SK-N-SH (cell line): ENCODE measurements around the gene SLC1A3. TPM values are rescaled to one million over a fixed set of nuclear protein-coding genes. Genes with fewer than 3 reads are reported as not detected.

Experiments used
- CTCF ChIA-PET: fragments of 300-600, 350-600 bp; formaldehyde crosslinking; extraction: SDS; loops from one replicate; lab custom pipeline; 2021; lab: Yijun Ruan, JAX
- POLR2A ChIA-PET: fragments of 350-600 bp; sonication (Branson Sonifier 250); formaldehyde crosslinking; extraction: SDS; loops from one replicate; lab custom pipeline; 2020; ENCODE audit warnings: antibody characterized with exemption, inconsistent platforms; lab: Yijun Ruan, JAX
- DNase-seq: peaks from one replicate; pipeline ENCODE4 v3.0.0; 2012
- H2AFZ ChIP-seq: fragments of 200-600 bp; sonication (generic); 2 replicates; pipeline ENCODE4 v1.8.1; 2016; ENCODE audit warnings: antibody characterized with exemption, mild to moderate bottlenecking, low read depth
- H3F3A ChIP-seq: fragments of 200-600 bp; sonication (generic); replicated peaks from 2 replicates; pipeline ENCODE3; 2016; ENCODE audit warnings: antibody characterized with exemption, mild to moderate bottlenecking; ENCODE audit not compliant: insufficient read depth
- H3K27ac ChIP-seq, 2 experiments: fragments of 200-500 bp in 1 of 2; fragments of 200-600 bp in 1 of 2; sonication (Bioruptor generic) in 1 of 2; sonication (generic), shearing (Covaris generic) in 1 of 2; 2 replicates each; pipeline versions ENCODE4 v1.5.1 to v1.6.1; 2014 to 2016; ENCODE audit warnings: low read depth in 2 of 2, inconsistent platforms in 1 of 2, low read length in 1 of 2, mild to moderate bottlenecking in 1 of 2, mixed read lengths in 1 of 2
- H3K27me3 ChIP-seq: fragments of 200-600 bp; sonication (generic), shearing (Covaris generic); 2 replicates; pipeline ENCODE4 v1.6.1; 2016; ENCODE audit warnings: mixed run types; ENCODE audit not compliant: insufficient read depth
- H3K36me3 ChIP-seq, 2 experiments: fragments of 200-500 bp in 1 of 2; fragments of 200-600 bp in 1 of 2; sonication (Bioruptor generic) in 1 of 2; sonication (generic) in 1 of 2; replicated peaks in 1 of 2; 2 replicates each; pipeline versions ENCODE3 to v1.5.1; 2014 to 2016; ENCODE audit warnings: low read length in 1 of 2, mild to moderate bottlenecking in 1 of 2; ENCODE audit not compliant: insufficient read depth in 2 of 2, control insufficient read depth in 1 of 2
- H3K4me1 ChIP-seq, 2 experiments: fragments of 200-500 bp in 1 of 2; fragments of 200-600 bp in 1 of 2; sonication (Bioruptor generic) in 1 of 2; sonication (generic), shearing (Covaris generic) in 1 of 2; 2 replicates each; pipeline versions ENCODE4 v1.5.1 to v1.6.1; 2014 to 2016; ENCODE audit warnings: low read depth in 1 of 2, low read length in 1 of 2, mixed run types in 1 of 2; ENCODE audit not compliant: insufficient read depth in 2 of 2, control insufficient read depth in 1 of 2
- H3K4me2 ChIP-seq: fragments of 200-600 bp; sonication (generic), shearing (Covaris generic); 2 replicates; pipeline ENCODE4 v1.6.1; 2017; ENCODE audit warnings: mixed run types
- H3K4me3 ChIP-seq, 2 experiments: fragments of 200-500 bp in 1 of 2; fragments of 200-600 bp in 1 of 2; sonication (Bioruptor generic) in 1 of 2; sonication (generic), shearing (Covaris generic) in 1 of 2; 2 replicates each; pipeline versions ENCODE4 v1.5.1 to v1.8.1; 2014 to 2016; ENCODE audit warnings: low read depth in 2 of 2, inconsistent platforms in 1 of 2, low read length in 1 of 2, mild to moderate bottlenecking in 1 of 2, mixed read lengths in 1 of 2, moderate library complexity in 1 of 2
- H3K79me2 ChIP-seq: fragments of 200-600 bp; sonication (generic); 2 replicates; pipeline ENCODE4 v1.8.1; 2017; ENCODE audit warnings: mild to moderate bottlenecking; ENCODE audit not compliant: insufficient read depth
- H3K9ac ChIP-seq: fragments of 200-600 bp; sonication (generic); 2 replicates; pipeline ENCODE4 v1.6.1; 2017; ENCODE audit warnings: mixed run types
- H3K9me2 ChIP-seq: fragments of 200-600 bp; sonication (generic); 2 replicates; pipeline ENCODE4 v1.6.1; 2017; ENCODE audit warnings: mixed run types
- H3K9me3 ChIP-seq: fragments of 200-600 bp; sonication (generic); 2 replicates; pipeline ENCODE4 v1.6.1; 2017; ENCODE audit warnings: mixed run types, mild to moderate bottlenecking, moderate library complexity
- H4K20me1 ChIP-seq: fragments of 200-600 bp; sonication (generic); 2 replicates; pipeline ENCODE4 v1.6.1; 2017; ENCODE audit warnings: mild to moderate bottlenecking, mixed run types; ENCODE audit not compliant: insufficient read depth
- CHD2 ChIP-seq: fragments of 150-350 bp; IDR thresholded peaks from 2 replicates; pipeline ENCODE4 v1.6.1; 2018; ENCODE audit warnings: low read length; ENCODE audit not compliant: partially characterized antibody
- ELF1 ChIP-seq: IDR thresholded peaks from 2 replicates; pipeline ENCODE4 v1.4.0; 2012
- EZH2phosphoT487 ChIP-seq: fragments of 200-600 bp; sonication (generic); IDR thresholded peaks from 2 replicates; pipeline ENCODE4 v1.6.1; 2017; ENCODE audit warnings: low read depth, mixed run types, mild to moderate bottlenecking, antibody characterized with exemption, moderate library complexity, borderline replicate concordance
- FOSL2 ChIP-seq: IDR thresholded peaks from 2 replicates; pipeline ENCODE4 v1.4.0; 2012; ENCODE audit warnings: low read depth, mild to moderate bottlenecking, moderate library complexity, borderline replicate concordance
- FOXJ3 ChIP-seq: sonication (generic); formaldehyde crosslinking; IDR thresholded peaks from 2 replicates; pipeline ENCODE4 v1.5.1; 2020; ENCODE audit warnings: mild to moderate bottlenecking, missing genetic modification reagents
- FOXM1 ChIP-seq: IDR thresholded peaks from 2 replicates; pipeline ENCODE4 v1.4.0; 2012; ENCODE audit warnings: low read depth, mild to moderate bottlenecking
- GATA2 ChIP-seq: sonication (generic); formaldehyde crosslinking; IDR thresholded peaks from 2 replicates; pipeline ENCODE4 v1.5.0; 2020; ENCODE audit warnings: mild to moderate bottlenecking, missing genetic modification reagents
- MAX ChIP-seq: IDR thresholded peaks from 2 replicates; pipeline ENCODE4 v1.4.0; 2012; ENCODE audit warnings: low read depth
- MEF2A ChIP-seq: IDR thresholded peaks from 2 replicates; pipeline ENCODE4 v1.4.0; 2012; ENCODE audit warnings: low read depth, borderline replicate concordance
- NFIC ChIP-seq: IDR thresholded peaks from 2 replicates; pipeline ENCODE4 v1.4.0; 2012; ENCODE audit warnings: borderline replicate concordance
- POLR2AphosphoS5 ChIP-seq: IDR thresholded peaks from 2 replicates; pipeline ENCODE4 v1.6.1; 2012; ENCODE audit warnings: low read depth, low read length
- RAD21 ChIP-seq: IDR thresholded peaks from 2 replicates; pipeline ENCODE4 v1.6.1; 2012; ENCODE audit warnings: mild to moderate bottlenecking, low read length
- RCOR1 ChIP-seq: fragments of 150-350 bp; IDR thresholded peaks from 2 replicates; pipeline ENCODE4 v1.6.1; 2017; ENCODE audit warnings: antibody characterized with exemption, low read length
- TCF12 ChIP-seq: IDR thresholded peaks from 2 replicates; pipeline ENCODE4 v1.4.0; 2012
- TEAD4 ChIP-seq: IDR thresholded peaks from 2 replicates; pipeline ENCODE4 v1.4.0; 2012; ENCODE audit warnings: mild to moderate bottlenecking, borderline replicate concordance; ENCODE audit not compliant: insufficient read depth
- USF1 ChIP-seq: IDR thresholded peaks from 2 replicates; pipeline ENCODE4 v1.4.0; 2012; ENCODE audit warnings: low read depth, borderline replicate concordance
- YY1 ChIP-seq: IDR thresholded peaks from 2 replicates; pipeline ENCODE4 v1.4.0; 2012; ENCODE audit warnings: low read depth, mild to moderate bottlenecking
- ZBTB33 ChIP-seq: IDR thresholded peaks from 2 replicates; pipeline ENCODE4 v1.4.0; 2012; ENCODE audit warnings: low read depth, borderline replicate concordance
- WGBS: methylation state at CpG from one replicate; pipeline ENCODE4 v1.1.6; 2017; ENCODE audit warnings: low lambda C conversion rate; 5-methylcytosine and 5-hydroxymethylcytosine counted together
- polyA plus RNA-seq, 3 experiments: library from polyadenylated mRNA; depleted of rRNA; stranded (reverse); fragments of >200 nt; gene quantifications; 2 replicates each; pipeline ENCODE4 v1.2.3, GENCODE V29; 2012
- TF ChIP-seq, protein P1 (sequence below): fragments of 150-350 bp; IDR thresholded peaks from 2 replicates; pipeline ENCODE4 v1.6.1; 2016; ENCODE audit warnings: mild to moderate bottlenecking, low read depth, low read length
- TF ChIP-seq, protein P2 (sequence below): fragments of 200-600 bp; sonication (generic); IDR thresholded peaks from 2 replicates; pipeline ENCODE4 v1.6.1; 2017; ENCODE audit warnings: antibody characterized with exemption, mild to moderate bottlenecking, moderate library complexity

Gene SLC1A3
- polyA plus RNA-seq, 1 of the 3 experiments (the other 2 are of a cell fraction), result not detected

- no peak for DNase-seq
- H3K9me2 ChIP-seq, result no peaks in the 10 kb centered on the region
- no peaks in the 10 kb centered on the region for H3K4me1 ChIP-seq
- H2AFZ ChIP-seq, result no peak overlapping the region
- H3K4me2 ChIP-seq, result no peak overlapping the region
- H3F3A ChIP-seq, result no peaks in the 10 kb centered on the region
- H3K9me3 ChIP-seq, result no peaks in the 10 kb centered on the region
- H3K4me3 ChIP-seq, result no peak overlapping the region
- 0% methylated on average over 3 of the region's 3 CpGs for WGBS
- no peak overlapping the region for H3K27ac ChIP-seq
- no peak overlapping the region for H3K9ac ChIP-seq
- H3K36me3 ChIP-seq, result no peaks in the 10 kb centered on the region
- no peaks in the 10 kb centered on the region for H4K20me1 ChIP-seq
- TF ChIP-seq MAX, result no peak
- TF ChIP-seq EZH2phosphoT487, result no peak
- no peak for TF ChIP-seq GATA2 (CRISPR knock-in tag)
- TF ChIP-seq ZBTB33, result no peak
- TF ChIP-seq CHD2, result no peak
- TF ChIP-seq FOXM1, result no peak
- no peak for TF ChIP-seq ELF1
- no peak for TF ChIP-seq MEF2A
- TF ChIP-seq, protein P1, sequence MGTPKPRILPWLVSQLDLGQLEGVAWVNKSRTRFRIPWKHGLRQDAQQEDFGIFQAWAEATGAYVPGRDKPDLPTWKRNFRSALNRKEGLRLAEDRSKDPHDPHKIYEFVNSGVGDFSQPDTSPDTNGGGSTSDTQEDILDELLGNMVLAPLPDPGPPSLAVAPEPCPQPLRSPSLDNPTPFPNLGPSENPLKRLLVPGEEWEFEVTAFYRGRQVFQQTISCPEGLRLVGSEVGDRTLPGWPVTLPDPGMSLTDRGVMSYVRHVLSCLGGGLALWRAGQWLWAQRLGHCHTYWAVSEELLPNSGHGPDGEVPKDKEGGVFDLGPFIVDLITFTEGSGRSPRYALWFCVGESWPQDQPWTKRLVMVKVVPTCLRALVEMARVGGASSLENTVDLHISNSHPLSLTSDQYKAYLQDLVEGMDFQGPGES, result no peak
- TF ChIP-seq FOSL2, result no peak
- no peak for TF ChIP-seq POLR2AphosphoS5
- TF ChIP-seq TEAD4, result no peak
- TF ChIP-seq NFIC, result no peak
- TF ChIP-seq TCF12, result no peak
- TF ChIP-seq RAD21, result no peak
- TF ChIP-seq, protein P2, sequence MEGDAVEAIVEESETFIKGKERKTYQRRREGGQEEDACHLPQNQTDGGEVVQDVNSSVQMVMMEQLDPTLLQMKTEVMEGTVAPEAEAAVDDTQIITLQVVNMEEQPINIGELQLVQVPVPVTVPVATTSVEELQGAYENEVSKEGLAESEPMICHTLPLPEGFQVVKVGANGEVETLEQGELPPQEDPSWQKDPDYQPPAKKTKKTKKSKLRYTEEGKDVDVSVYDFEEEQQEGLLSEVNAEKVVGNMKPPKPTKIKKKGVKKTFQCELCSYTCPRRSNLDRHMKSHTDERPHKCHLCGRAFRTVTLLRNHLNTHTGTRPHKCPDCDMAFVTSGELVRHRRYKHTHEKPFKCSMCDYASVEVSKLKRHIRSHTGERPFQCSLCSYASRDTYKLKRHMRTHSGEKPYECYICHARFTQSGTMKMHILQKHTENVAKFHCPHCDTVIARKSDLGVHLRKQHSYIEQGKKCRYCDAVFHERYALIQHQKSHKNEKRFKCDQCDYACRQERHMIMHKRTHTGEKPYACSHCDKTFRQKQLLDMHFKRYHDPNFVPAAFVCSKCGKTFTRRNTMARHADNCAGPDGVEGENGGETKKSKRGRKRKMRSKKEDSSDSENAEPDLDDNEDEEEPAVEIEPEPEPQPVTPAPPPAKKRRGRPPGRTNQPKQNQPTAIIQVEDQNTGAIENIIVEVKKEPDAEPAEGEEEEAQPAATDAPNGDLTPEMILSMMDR, result no peak
- no peak for TF ChIP-seq YY1
- no peak for TF ChIP-seq USF1
- TF ChIP-seq RCOR1, result no peak
- TF ChIP-seq FOXJ3 (CRISPR knock-in tag), result no peak
- ChIA-PET POLR2A (no interaction called here), CTCF (interaction anchor here (0.7 to 3.0 kb wide), 7 partner anchors 9 to 197 kb away, joined by 3 to 16 read pairs (median 4); no protein-coding TSS in a partner anchor)
- no peaks in the 10 kb centered on the region for H3K79me2 ChIP-seq
- H3K27me3 ChIP-seq, result peaks cover 32% of the 10 kb centered on the region; the same call in 1 of the 2 replicates
Measured at GRCh38 chr5:36705055-36705454, 98.6 kb downstream of the SLC1A3 start.
